Suprapubic skin (tissue), 4 donors: Measurements from ENCODE around the gene DSCAML1. TPM values are rescaled to one million over a fixed set of nuclear protein-coding genes. Genes with fewer than 3 reads are reported as not detected.

ENCODE experiments used
- DNase-seq, 2 donors: peaks; one replicate each; pipeline ENCODE4 v3.0.0-alpha.2; 2019; ENCODE audit warnings: low spot score in 2 of 2
- H3K27ac ChIP-seq: fragments of 200-600 bp; sonication (generic); one replicate; pipeline ENCODE4 v1.5.1; 2019
- H3K27me3 ChIP-seq: fragments of 200-600 bp; sonication (generic); one replicate; pipeline ENCODE4 v1.5.1; 2019
- H3K36me3 ChIP-seq: fragments of 200-600 bp; sonication (generic); one replicate; pipeline ENCODE4 v1.5.1; 2019
- H3K4me1 ChIP-seq: fragments of 200-600 bp; sonication (generic); one replicate; pipeline ENCODE4 v1.5.1; 2019
- H3K4me3 ChIP-seq: fragments of 200-600 bp; sonication (generic); one replicate; pipeline ENCODE4 v1.5.1; 2019; ENCODE audit warnings: mild to moderate bottlenecking
- H3K9me3 ChIP-seq: fragments of 200-600 bp; sonication (generic); one replicate; pipeline ENCODE4 v1.5.1; 2019
- CTCF ChIP-seq, 2 donors: fragments of 200-600 bp in 1 of 2; fragments of 450-650 bp in 1 of 2; sonication (generic) in 1 of 2; IDR thresholded peaks; one replicate each; pipeline ENCODE4 v1.5.1; 2016 to 2019; ENCODE audit warnings: antibody characterized with exemption in 2 of 2, mild to moderate bottlenecking in 1 of 2, moderate library complexity in 1 of 2
- EP300 ChIP-seq: sonication (generic); formaldehyde crosslinking; IDR thresholded peaks from one replicate; pipeline ENCODE4 v1.6.1; 2017; ENCODE audit warnings: antibody characterized with exemption
- POLR2A ChIP-seq, 2 donors: fragments of 450-650 bp; IDR thresholded peaks; one replicate each; pipeline ENCODE4 v1.6.1; 2017; ENCODE audit warnings: antibody characterized with exemption in 2 of 2, mild to moderate bottlenecking in 2 of 2, moderate library complexity in 2 of 2
- POLR2AphosphoS5 ChIP-seq, 3 donors: sonication (generic); formaldehyde crosslinking; IDR thresholded peaks; one replicate each; pipeline ENCODE4 v1.6.1; 2017; ENCODE audit warnings: antibody characterized with exemption in 3 of 3
- WGBS: methylation state at CpG from one replicate; pipeline ENCODE4 v1.1.5; 2018; 5-methylcytosine and 5-hydroxymethylcytosine counted together
- total RNA-seq, 4 donors: library from RNA; depleted of rRNA; stranded (reverse); fragments of >200 nt; gene quantifications; one replicate each; pipeline ENCODE4 v1.1.0, GENCODE V29; 2016

The DSCAML1 gene
- total RNA-seq, 4 donors from 2014 or later = 0.11 to 0.24 (median 0.21) TPM; not detected in 1

GRCh38 chr11:117414724-117415123, 382.3 kb downstream of the DSCAML1 start:
- TF ChIP-seq POLR2AphosphoS5 (IDR thresholded peaks at IDR 0.05) (no peak), POLR2A (IDR thresholded peaks at IDR 0.05) (no peak), EP300 (no peak), CTCF (IDR thresholded peaks at IDR 0.05) (no peak)
- 95% methylated on average over 5 of the region's 6 CpGs for WGBS

DNA sequence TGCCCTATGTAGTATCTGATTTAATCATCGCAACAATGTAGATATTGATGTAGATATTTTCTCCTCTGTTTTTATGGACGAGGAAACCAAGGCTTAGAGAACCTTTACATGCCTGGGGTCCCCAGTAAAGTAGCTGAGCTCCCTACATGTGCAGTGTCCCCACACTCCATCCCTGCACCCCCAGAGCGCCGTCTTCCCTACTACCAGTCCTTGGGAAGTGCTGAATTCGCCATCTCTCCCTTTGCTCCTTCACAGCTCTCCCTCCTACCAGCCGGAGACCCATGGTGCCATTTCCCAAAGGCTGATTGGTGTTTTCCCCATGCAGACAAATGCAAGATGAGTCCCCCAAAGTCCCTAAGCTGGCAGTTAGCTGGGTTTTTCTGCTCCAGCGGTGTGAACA, 383.4 kb downstream of the DSCAML1 start:
- H3K27me3 ChIP-seq = no peaks in the 10 kb centered on the region
- no peak for TF ChIP-seq EP300
- TF ChIP-seq CTCF (IDR thresholded peaks at IDR 0.05) = no peak
- no peak for TF ChIP-seq POLR2AphosphoS5 (IDR thresholded peaks at IDR 0.05)
- no peak for TF ChIP-seq POLR2A (IDR thresholded peaks at IDR 0.05)
- no peak overlapping the region for H3K27ac ChIP-seq
- DNase-seq = peak; percentile 17 to 60
- H3K36me3 ChIP-seq = peaks cover 45% of the 10 kb centered on the region
- H3K9me3 ChIP-seq = no peaks in the 10 kb centered on the region
- H3K4me3 ChIP-seq = no peak overlapping the region
- WGBS = 98% methylated on average over 7 of the region's 7 CpGs
- no peaks in the 10 kb centered on the region for H3K4me1 ChIP-seq

More at GRCh38 chr11:117414724-117415123, 382.3 kb downstream of the DSCAML1 start:
- Histone ChIP-seq H3K27me3 (no peaks in the 10 kb centered on the region), H3K27ac (no peak overlapping the region), H3K9me3 (no peaks in the 10 kb centered on the region), H3K36me3 (peaks cover 34% of the 10 kb centered on the region), H3K4me1 (no peaks in the 10 kb centered on the region), H3K4me3 (no peak overlapping the region)
- DNase-seq = peak in 1 of 2 donors; percentile 31

GRCh38 chr11:117412653-117413275, 384.3 kb downstream of the DSCAML1 start:
- TF ChIP-seq POLR2A (IDR thresholded peaks at IDR 0.05) (no peak), CTCF (IDR thresholded peaks at IDR 0.05) (no peak), EP300 (no peak), POLR2AphosphoS5 (IDR thresholded peaks at IDR 0.05) (no peak)
- Histone ChIP-seq H3K9me3 (no peaks in the 10 kb centered on the region), H3K4me3 (no peak overlapping the region), H3K27me3 (no peaks in the 10 kb centered on the region), H3K36me3 (peaks cover 54% of the 10 kb centered on the region), H3K4me1 (no peaks in the 10 kb centered on the region), H3K27ac (no peak overlapping the region)
- 89% methylated on average over 8 of the region's 8 CpGs for WGBS
- DNase-seq = peak; percentile 19 to 40

GRCh38 chr11:117412176-117412575, 384.8 kb downstream of the DSCAML1 start:
- DNase-seq = peak; percentile 18 to 56
- no peak overlapping the region for H3K27ac ChIP-seq
- H3K9me3 ChIP-seq = no peaks in the 10 kb centered on the region
- H3K36me3 ChIP-seq = peaks cover 55% of the 10 kb centered on the region
- no peak for TF ChIP-seq EP300
- TF ChIP-seq POLR2AphosphoS5 (IDR thresholded peaks at IDR 0.05) = no peak
- no peak for TF ChIP-seq POLR2A (IDR thresholded peaks at IDR 0.05)
- TF ChIP-seq CTCF (IDR thresholded peaks at IDR 0.05) = no peak
- WGBS = 90% methylated on average over 9 of the region's 10 CpGs
- no peaks in the 10 kb centered on the region for H3K27me3 ChIP-seq
- H3K4me1 ChIP-seq = no peaks in the 10 kb centered on the region
- H3K4me3 ChIP-seq = no peak overlapping the region

- peaks cover 55% of the 10 kb centered on the region for H3K36me3 ChIP-seq
- H3K9me3 ChIP-seq = no peaks in the 10 kb centered on the region
- TF ChIP-seq POLR2A (IDR thresholded peaks at IDR 0.05) (no peak), POLR2AphosphoS5 (IDR thresholded peaks at IDR 0.05) (no peak), CTCF (IDR thresholded peaks at IDR 0.05) (no peak), EP300 (no peak)
- H3K27me3 ChIP-seq = no peaks in the 10 kb centered on the region
- H3K4me3 ChIP-seq = no peak overlapping the region
- peak; percentile 29 to 43 for DNase-seq
- no peaks in the 10 kb centered on the region for H3K4me1 ChIP-seq
- H3K27ac ChIP-seq = no peak overlapping the region
- 95% methylated on average over 9 of the region's 10 CpGs for WGBS
Observed at GRCh38 chr11:117411736-117412135, 385.3 kb downstream of the DSCAML1 start.
